HS-27A (cell line): ENCODE results near the gene PNPLA1.

Experiments
- DNase-seq: peaks from one replicate; pipeline ENCODE4 v3.0.0-alpha.2; 2012; ENCODE audit warnings: low read depth, missing footprints

The PNPLA1 gene

GRCh38 chr6:36315921-36316320 lies 46.1 kb downstream of the PNPLA1 start:
- DNase-seq: no peak

DNA sequence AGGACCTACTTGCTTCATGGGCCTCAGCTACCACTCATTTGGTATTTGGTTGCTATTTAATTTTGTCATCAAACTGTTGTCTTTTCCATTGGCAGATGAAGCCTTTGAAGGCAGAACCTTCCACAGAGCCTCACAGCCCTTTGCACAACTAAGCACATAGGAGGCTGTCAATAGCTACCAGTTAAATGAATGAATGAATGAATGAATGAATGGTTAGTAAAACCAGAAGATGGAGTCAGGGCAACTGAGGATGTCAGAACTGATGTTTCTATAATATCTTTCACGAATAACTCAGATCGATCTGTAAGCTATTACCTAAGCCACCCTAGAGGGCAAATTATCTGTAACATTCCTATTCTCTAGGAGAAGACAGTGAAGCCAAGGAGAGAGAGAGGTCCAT lies 47.8 kb downstream of the PNPLA1 start:
- DNase-seq: no peak

DNA sequence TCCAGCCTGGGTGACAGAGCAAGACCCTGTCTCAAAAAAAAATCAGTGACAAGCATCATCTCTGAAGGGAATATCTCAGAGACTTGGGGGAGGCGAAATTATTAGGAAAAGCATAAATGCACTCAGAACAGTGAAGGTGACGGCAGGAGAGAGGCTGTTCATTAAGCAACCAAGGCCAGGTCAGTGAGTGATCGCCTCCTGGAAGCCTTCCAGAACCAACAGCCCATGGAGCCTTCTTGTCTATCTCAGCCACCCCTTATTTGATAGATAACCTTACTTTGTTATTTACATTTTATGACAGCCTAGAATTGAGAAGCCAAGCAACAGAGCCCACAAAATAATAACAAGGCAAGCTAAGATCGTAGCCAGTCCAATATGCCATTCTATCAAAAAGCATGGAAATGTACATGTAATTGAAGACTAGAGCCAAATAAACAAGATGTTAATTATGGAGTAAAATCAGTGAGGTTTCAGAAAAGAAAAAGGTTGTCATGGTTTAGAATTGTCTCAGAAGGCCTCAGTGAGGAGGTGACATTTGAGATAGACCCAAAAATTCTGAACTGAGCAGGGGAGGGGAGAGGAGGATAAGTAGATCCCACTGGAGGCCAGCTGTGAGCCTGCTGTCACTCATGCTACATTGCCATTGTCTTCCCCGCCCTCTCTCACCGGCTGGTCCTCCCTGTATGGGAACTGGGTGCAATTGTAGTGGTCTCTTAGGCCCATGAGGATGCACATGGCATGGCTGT lies 49.0 kb downstream of the PNPLA1 start:
- no peak for DNase-seq

DNA sequence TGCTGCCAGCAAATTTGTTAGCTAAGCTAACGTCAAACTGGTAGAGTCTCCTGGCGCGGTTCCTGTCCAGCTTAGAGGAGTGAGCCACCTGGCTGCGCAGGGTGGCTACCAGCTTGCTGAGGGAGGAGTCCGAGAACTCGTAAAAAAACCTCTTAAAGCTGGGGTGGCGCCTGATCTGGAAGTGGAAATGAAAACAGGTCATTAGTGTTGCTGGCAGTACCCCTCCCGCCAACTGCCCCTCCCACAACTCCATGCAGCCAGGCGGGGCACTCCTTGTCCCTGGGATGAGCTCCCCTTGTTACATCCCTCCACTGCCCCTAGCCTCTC lies 49.5 kb downstream of the PNPLA1 start:
- no peak for DNase-seq

- DNase-seq: no peak
Measured at GRCh38 chr6:36319821-36320220, 50.0 kb downstream of the PNPLA1 start.

- no peak for DNase-seq
Measured at GRCh38 chr6:36320475-36320874, 50.6 kb downstream of the PNPLA1 start.

DNA sequence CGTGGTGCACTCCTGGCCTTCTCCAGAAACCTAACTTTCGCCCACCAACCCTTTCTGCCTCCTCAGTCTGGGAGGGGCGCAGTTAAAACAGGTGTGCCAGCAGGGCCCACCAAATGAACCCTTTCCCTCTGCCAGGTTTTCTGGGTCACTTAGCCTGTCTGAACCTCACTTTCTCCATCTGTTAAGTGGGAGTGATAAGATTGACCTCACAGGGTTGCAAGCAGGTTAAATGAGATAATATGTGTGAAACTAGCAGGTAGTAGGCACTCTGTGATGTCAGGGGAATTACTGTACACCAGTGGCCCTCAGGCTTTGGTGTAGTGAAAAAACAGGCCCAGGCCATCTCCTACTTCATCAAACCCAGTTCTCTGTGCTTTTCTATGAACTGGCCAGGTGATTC lies 52.7 kb downstream of the PNPLA1 start:
- DNase-seq: no peak

GRCh38 chr6:36323062-36323461 lies 53.2 kb downstream of the PNPLA1 start:
- DNase-seq: no peak

DNA sequence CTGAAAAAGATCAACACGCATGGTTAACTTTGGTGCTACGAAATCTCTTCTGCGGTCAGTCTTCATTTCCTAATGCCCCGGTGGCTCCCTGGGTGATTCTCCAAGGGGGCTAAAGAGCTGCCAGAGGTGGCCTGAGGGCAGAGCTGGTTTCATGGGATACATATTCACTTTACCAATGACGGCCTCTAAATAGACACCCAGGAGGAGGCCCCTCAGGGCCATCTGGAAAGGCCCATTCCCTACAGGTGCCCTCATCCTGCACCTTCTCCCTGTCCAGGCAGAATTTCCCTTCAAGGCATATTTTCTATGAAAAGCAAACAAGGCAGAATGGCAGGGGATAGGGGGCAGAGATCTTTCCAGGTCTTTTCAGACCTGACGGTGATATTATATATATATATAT lies 54.3 kb downstream of the PNPLA1 start:
- DNase-seq: no peak

DNA sequence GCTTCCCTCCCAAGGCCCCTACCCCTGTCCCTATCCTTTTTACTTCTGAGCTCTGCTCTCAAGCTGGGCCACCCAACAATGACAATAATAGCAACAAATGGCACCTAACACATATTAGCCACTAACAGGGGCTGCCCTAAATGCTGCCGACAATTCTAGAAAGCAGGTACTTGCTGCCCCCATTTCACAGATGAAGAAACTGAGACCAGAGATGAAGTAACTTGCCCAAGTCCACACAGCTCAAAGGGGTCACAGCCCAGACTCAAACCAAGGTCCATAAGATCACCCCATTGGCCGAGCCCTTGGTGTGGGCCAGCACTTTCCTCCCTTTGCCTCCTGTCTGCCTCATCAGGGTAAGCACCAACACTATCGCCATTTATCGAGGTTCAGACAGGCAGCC lies 54.9 kb downstream of the PNPLA1 start:
- no peak for DNase-seq

GRCh38 chr6:36326356-36326995 lies 56.6 kb downstream of the PNPLA1 start:
- no peak for DNase-seq

- DNase-seq: no peak
Measured at GRCh38 chr6:36327226-36327918, 57.5 kb downstream of the PNPLA1 start.

DNA sequence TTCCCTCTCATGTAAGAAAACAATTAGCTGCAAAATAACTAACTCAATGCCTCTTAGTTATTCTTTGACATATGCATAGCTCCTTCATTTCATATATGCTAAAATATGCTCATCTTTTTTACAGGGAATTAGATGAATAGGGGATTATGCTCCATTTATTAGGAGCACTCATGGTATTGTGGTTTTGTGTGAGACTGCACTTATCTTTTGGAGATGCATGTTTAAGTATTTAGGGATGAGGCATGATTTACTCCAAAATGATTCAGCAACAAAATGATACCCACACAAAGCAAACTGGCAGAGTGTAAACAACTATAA lies 58.0 kb downstream of the PNPLA1 start:
- DNase-seq: no peak

- DNase-seq: no peak
Measured at GRCh38 chr6:36328600-36328999, 58.7 kb downstream of the PNPLA1 start.

- no peak for DNase-seq
Measured at GRCh38 chr6:36329798-36330291, 60.0 kb downstream of the PNPLA1 start.

DNA sequence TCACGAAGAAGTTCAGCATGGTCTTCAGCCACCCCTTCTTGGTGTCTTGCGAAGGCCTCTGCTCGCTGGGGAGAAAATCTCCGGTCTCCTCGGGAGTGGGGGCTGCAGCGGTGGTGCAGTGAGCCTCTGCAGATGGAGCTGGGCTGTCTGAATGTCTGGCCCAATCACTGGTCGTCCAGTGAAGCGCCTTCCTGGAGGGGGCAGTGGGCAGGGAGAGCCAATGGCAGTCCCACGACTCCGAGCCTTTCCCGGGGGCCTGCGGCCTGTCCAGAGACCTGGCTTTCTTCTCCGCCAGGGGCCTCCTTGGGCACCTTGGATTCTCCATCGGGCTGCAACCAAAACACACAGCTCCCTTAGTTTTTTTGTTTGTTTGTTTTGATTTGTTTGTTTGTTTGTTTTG lies 60.5 kb downstream of the PNPLA1 start:
- no peak for DNase-seq

DNA sequence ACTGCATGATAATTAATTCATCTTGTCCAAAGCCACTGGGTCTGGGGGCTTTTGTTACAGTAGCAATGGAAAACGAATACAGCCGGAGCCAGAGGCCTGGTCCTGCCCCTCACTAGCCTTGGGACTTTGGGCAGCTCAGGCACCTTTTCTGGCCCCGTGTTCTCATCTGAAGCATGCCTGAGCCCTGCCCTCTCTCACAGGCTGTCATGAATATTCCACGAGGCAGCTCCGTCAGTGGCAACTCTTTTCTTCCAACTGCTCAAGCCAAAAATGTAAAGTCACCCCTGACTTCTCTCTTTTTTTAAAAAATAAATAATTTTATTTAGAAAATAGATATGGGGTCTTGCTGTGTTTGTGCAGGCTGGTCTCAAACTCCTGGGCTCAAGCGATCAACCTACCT lies 61.5 kb downstream of the PNPLA1 start:
- no peak for DNase-seq

- DNase-seq: no peak
Measured at GRCh38 chr6:36333171-36333895, 63.5 kb downstream of the PNPLA1 start.

- no peak for DNase-seq
Measured at GRCh38 chr6:36333931-36334725, 64.3 kb downstream of the PNPLA1 start.

GRCh38 chr6:36334832-36335459 lies 65.1 kb downstream of the PNPLA1 start:
- no peak for DNase-seq

- no peak for DNase-seq
Measured at GRCh38 chr6:36335465-36336207, 65.8 kb downstream of the PNPLA1 start.
